NCI-H226 (cell line): ENCODE measurements around the gene TENT5A.

ENCODE experiments used
- DNase-seq: peaks from one replicate; pipeline ENCODE4 v3.0.0-alpha.2; 2015

TENT5A gene

DNA sequence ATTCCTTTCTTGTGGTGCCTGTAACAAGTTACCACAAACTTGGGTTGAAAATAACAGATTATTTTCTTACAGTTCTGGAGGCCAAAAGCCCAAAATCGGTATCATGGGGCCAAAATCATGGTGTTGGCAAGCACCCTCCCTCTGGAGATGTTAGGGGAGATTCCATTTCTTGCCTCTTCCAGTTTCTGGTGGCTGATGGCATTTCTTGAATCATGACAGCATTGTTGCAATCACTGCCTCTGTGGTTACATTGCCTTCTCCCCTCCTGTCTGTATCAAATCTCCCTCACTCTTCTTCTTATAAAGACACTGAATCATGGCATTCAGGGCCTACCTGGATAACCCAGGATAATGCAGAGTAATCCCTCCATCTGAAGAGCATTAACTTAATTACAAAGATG is 17.9 kb upstream of the TENT5A start:
- DNase-seq, result no peak

DNA sequence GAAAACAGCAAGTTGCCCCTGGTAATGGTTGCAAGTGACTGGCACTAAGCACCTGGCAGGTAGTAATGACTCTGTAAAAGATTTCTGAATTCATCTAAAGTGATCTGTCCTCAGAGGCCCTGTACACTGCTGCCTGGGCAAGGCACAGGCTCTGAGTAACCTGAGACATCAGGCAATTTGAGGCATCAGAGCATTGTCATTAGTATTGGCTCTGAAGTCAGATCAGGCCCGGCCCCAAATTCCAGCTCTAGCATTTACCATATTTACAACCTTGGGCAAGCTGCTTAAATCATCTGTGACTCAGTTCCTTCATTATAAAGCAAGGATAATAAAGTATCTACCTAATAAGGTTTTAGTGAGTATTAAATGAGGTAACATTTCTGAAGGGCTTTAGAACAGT is 17.3 kb upstream of the TENT5A start:
- DNase-seq, result no peak

DNA sequence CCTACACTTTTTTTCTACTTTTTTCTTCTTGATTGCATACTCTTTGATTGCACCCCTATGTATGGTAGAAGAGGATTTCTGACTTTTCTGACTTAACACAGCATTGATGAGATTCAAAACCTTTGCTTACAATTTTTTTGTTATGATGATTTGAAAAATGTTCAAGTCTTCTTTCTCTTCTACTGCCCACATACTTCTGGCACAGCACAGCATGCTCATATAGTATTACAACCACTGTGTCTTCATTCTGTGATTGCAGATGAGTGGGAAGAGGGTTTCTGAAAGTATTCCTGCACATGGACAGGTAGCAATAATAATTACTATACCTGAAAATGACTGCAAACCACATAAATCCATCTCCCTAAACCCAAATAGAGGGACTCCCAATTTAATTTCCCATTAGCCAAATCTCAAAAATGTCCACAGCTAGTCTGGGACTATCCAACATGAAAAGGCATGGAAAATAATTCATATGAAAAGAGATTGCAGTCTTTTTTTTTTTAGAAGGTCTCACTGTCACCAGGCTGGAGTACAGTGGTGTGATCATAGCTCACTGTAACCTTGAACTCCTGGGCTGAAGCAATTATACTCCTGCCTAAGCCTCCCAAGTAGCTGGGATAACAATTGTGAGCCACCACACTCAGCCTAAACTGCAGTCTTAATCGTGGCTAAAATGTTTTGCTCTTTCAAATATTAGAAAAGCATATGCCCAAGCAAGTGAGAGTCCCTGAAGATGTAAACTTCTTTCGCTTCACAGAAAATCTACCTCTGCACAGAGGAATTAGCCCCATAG is 15.9 kb upstream of the TENT5A start:
- DNase-seq, result no peak

DNA sequence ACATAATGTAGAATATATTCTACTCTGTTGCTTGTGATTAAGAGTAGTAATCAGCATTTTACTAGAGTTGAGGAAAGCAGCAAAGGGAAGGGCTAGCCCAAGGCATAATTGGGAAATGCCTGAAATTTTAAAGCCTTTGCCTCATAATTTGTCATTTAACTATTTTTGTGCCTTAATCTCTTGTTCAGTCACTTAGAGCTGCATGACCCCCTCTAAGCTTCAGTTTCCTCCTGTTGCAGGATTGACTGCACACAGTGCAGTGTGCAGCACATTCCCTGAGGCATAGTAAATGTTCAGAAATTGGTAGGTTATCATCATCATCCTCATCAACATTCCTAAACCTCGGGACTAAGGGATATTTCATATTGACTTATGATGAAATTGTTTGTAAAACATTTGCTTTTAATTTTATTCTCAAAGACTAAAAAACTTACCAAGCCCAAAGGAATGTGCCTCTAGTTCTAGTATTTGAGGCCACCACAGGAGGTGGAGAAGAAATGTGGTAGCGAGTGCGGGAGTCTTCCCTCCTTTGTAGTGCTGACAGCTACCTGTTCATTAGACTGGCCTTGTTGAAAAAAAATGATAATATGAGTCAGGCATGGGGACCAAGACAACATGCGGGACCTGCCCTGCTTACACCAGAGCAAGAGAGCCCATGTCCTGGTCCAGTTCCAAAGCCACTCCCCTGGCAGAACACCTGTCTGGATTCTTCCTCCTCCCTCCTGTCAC is 14.8 kb upstream of the TENT5A start:
- peak; percentile 30 for DNase-seq

DNA sequence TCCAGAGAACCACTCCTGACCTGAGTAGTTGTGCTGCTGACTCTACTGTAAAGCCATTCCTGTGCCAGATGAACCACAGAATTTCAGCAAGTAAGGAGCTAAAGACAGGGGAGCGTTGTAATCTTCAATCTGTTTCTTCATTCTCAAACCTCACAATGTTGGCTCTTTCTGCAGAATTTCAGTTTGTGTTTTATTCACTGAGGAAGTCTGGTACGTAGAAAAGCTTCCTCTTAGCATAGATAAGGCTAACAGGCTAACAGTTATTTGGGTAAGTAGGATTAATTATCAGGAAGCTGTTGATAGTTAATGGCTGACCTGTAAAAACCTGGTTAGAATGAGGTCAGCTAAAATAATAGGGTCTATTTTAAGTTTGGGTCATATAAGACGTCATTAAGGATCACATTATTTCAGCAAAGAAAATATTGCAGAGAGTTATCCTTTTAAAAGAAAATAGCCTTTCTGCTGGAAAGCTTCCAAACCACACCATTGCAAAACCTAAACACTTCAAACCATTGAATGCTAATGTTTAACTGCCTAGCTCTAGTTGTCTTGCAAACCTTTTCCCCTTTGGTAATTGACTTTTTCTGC is 14.1 kb upstream of the TENT5A start:
- DNase-seq, result peak; percentile 83

DNA sequence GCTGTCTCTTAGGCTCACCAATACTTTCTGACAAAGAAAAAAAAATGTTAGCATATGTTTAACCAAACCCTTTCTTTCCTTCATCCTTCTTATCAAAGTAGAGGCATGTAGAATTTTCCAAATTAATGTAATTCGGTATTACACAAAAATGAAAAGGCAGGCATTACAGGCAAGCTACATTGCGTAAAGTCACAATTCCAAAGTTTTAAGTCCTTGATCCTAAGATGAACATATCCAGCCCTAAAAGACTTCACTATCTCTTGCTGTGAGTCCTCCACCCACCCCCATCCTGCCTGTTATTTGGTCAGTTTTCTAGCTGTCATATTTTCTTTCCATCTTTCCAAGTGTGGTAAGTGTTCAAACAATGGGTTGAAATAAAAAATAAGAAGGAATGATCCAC is 12.1 kb upstream of the TENT5A start:
- DNase-seq, result no peak

DNA sequence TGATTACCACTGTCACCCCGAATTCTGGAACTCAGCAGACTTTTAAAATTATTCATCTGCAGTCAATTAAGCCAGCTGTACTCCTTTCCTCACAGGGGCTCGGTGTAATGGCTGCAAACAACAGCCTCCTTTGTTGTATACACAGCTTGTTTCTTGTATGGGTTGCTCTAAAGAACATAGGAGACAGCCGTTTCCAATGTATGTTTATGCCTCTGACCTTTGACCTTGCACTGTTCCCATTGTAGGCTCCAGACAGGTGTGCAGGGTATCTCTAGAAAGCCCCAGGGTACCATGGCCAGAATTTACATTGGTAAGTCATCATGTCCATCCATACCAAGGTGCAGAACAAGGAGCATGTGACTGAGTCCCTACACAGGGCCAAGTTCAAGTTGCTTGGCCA is 11.5 kb upstream of the TENT5A start:
- no peak for DNase-seq

DNA sequence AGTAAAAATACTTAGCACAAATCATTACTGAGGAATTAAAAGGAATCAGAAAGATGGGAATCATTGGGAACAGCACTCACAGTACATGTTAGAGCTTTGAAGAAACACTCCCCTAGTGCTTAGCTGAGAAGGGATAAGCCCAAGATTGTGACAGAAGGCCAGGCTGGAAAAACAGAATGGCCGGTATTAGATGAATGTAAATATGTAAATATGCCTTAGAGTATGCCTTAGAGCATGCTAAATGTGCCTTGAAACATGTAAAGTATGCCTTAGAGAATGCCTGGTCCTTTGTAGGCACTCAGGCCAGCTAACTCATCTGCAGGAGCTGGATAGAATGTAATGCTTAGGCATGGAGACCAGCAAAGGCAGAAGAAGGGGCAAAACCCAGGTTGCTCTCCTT is 10.6 kb upstream of the TENT5A start:
- no peak for DNase-seq

DNA sequence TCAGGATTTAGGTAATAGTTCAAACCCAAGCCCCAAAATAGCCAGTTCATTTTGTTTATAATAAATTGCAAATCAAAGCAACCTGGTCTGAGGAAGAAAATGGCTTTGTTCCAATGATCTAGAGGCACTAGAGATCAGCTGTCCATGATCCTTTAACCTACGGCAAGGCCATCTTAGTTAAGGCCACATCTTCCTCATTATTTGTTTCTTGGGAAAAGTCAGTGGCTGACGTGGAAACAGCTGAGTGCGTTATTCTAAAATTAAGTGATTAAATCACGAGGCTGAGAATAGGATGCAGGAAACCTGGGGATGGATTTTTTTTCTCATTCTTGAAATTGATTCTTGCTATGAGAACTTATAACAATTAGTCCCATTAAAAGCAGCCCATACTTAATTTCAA is 10.1 kb upstream of the TENT5A start:
- no peak for DNase-seq

DNA sequence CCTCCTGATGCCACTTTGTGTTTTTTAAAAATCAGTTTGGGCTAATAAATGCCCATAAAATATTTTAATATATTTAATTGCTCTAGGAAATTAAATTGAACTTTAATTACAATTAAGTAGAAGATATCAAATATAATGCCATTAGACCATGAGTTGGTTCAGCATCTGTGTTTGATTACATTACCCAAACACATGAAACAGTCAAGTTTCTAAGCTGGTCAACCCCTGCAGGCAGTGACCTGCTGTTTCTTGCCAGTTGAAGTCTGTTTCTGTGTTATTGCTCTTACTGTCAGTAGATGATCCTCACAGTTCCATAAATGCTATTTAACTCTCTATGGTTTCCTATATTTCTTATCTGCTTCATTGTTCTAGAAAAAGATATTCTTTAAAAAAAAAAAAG is 9.7 kb upstream of the TENT5A start:
- no peak for DNase-seq

DNA sequence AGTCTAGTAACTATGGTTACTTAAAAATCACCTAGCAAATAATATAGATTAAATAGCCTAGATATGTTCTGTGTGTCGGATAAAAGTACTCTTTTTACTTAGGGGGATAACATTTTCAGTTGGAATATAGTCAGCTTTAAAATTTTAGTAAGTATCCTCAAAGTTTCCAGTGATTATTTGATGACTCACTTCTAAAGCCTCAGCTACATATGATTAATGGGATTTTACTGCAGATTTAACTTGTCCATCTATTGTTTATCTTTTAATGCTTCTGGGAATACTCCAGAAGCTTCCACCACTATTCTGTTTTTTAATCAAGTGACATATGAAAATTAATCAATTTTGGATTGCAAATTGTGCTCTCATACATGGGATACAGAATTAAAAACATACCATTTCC is 8.7 kb upstream of the TENT5A start:
- peak; percentile 38 for DNase-seq

DNA sequence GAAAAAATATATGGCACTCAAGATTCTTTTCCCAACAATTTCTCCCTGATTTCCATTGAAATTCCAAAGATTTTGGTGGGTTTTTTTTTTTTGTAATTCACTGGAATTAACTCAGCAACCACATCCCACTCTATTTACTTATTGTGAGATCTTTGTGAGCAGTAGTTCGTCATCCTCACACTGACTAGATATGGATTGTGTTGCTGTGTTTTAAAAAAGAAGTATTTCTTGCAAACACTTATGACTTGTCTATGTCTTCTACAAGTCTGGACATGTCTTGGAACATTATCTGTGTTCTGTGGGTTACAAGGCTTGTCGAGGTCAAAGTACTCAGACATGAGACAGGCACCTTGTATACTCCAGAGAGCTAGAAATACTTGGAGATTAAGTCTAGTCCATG is 7.3 kb upstream of the TENT5A start:
- DNase-seq, result peak; percentile 54

DNA sequence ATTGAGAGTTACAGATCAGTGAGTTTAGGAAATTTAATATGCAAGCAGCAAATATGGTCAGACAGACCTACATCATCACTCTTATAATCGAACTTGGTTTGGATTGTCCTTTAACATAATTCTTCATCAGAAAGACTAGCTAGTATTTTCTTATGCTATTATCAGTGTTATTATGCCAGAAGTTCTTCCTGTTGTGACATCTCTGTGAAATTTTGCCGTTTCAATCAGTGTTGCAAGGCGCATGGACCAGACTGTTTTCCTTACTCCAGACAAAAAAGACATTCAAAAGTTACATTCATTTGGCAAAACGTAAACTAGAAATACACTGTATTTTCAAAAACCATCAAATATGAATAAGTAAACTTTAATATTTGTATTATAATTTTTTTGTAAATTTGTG is 5.7 kb upstream of the TENT5A start:
- DNase-seq, result no peak

DNA sequence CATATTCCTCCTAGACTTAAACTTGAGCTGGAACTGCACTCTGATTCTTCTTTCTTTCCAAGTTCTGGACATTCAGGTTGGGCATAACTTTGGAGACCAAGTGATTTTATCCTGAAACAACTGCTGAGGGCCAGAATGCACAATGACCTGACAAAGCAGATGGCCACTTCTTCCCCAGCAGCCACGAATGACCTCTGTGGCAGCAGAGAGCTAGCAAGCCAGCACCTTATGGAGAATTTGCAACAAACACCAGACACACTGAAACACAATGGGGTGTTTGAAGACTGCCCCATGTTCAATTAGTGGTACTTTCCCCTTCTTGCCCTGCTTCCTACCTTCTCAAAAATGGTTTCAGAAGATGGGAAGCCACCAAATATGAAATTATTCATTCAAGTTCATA is 4.2 kb upstream of the TENT5A start:
- DNase-seq, result no peak

DNA sequence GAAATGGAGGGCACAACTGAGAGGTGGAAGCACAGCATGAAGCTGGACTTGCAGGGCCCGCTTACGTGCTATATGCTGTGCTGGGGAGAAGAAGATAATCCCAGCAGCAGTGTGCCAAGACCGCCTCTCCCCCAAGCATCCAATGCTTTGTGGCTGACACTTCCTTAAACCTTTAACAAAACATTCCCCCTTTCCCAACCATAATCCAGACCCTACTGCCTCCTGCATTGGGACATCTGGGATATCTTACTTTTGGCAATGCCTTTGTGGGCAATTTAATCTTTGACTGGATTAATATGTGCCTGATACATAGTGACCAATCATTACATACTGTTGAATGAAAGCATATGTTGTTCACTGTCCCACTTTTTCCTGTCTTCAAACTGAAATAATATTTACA is 3.1 kb upstream of the TENT5A start:
- no peak for DNase-seq

DNA sequence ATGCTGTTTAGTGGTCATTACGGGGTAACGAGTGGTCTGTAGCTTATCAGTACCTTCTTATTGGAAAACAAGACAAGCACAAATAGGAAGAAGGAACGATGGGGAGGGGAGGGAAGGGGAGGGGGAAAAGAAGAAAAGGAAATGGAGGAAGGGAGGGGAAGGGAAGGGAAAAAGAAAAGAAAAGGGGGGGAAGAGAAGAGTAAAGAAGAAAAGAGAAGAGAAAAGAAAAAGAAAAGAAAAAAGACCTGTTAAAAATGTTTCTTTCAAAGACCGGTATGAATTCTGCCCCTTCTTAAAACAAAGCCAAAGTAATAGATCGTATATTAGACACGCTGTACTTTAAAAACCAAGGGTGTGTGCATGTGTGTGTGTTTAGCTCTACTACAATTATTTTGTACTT is 2.4 kb upstream of the TENT5A start:
- DNase-seq, result no peak

DNA sequence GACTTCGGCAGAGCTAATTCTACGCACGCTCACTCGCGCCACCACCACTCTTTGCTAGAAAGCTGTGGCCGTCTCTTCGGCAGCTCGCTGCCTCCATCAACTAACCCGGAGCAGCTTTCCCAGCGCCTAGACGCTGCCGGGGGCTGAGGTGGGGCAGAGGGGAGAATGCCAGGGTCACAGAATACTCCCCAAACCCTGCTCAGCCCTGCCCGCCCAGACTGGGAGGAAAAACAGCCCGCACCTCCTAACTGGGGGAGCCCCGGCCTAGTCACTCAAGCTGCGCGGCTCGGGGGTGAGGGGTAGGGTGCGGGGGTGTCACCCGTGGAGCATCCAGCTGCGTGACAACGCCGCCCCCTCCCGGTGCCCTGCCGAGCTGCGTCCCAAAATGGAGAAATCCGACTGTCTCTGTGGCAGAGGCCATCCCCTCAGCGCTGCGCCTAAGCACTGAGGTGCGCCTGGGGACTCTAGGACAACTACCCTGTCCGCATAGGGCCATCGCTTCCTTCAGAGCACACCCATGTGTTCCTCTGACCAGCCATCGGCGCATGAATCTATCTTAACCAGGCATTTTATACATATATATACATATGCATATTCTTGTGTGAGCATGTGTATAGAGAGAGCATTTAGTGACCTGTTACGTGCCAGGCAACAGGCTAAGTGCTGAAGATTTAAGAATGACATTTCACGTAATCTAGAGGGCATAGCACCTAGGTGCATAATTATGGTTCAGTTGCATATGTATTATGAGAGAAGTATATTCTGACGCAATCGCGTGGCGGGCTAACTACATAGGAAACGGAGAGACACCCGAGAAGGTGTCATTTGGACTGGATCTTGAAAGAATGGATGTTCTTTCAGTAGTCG is 1.5 kb upstream of the TENT5A start:
- DNase-seq, result peak; percentile 39

DNA sequence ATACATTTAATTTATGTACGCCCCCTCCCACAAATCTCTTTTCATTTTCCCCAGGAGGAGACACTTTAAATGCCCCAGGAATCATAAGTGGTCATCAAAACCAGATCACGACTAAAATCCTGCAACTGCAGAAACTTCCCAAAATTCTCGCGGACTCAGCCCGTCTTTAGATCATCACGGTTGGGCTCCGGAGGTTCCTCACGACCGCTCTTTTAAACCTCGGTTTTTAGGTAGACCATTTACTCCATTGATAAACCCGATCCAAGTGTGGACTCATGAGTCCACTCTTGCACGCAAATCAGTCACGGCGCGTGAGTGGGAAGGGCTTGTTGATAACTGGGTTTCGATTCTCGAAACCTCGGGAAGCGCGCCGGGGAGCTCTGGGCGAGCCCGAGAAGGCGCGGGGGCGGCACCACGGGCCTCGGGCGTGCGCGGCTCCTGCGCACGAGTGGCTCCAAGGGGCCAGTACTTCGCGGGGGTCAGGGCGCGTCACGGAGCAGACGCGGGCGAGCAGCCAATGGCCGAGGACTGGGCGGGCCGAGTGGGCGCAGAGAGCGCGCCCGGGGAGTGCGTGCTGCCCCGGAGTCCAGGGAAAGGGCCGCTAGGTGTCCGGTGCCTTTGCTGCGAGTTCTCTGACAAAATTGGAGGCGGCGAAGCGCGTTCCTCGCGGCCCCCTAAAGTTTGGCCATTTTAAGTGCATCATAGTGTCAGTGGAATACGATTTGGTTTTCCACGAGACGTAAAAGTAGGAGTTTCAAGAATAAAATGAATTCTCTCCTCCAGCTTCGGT is 635 bp upstream of the TENT5A start:
- peak; percentile 93 for DNase-seq

DNA sequence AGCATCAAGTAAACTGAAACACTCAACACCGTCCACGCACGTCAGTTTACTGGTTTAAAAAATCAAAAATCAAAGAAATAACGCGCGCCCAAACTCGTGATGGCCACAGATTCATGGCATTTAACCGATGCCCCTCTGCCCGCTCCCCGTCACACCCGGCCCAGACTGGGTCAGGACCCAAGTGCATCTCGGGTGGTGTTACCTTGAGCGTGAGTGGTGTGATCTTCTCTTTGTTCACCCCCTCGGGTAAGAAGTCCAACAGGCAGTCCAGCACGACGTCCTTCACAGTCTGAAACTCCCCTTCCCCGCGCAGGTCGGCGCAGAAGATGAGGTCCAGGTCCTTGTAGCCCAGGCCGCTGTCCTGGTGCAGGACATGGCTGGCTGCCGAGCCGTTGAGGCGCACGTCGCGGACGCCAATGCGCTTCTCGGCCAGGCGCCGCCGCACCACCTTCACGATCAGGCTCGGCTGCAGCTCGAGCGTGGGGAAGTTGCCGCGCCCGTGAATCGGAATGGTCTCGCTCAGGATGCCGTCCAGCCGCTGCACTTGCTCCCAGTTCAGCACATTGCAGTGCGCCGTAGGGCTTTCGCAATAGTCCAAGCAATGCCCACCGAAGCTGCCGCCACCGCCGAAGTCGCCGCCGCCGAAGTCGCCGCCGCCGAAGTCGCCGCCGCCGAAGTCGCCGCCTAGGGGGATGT is 945 bp downstream of the TENT5A start:
- no peak for DNase-seq

DNA sequence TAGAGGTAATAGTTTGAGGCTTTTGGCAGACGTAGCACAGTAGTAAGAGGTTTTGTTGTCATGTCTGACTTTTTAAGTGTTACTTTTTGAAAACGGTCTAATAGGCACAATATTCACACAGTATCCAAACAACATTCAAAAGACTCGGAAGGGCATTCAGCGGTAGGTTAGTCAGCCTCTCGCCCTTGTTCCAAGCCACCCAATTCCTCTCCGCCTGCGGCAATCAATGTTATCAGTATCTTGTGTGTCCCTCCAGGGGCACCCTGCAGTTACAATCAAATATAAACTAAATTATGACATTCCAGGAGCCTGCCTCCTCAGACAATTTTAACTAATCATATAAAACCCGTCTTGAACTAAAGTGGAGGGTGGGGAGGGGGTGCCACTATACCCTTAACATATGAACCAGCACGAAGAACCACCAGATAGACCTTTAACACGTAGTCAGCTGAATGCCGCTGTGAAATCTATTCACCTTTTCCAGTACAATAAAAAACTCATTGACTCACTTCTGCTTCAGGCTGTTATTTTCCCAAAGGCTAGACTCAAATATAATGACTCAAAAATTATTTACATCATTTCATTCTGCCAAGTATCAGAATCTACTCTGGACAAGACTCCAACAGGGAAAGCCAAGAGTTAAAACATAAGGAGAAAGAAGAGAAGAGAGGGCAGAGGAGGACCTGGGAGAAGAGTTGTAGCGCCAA is 1.6 kb downstream of the TENT5A start:
- no peak for DNase-seq

DNA sequence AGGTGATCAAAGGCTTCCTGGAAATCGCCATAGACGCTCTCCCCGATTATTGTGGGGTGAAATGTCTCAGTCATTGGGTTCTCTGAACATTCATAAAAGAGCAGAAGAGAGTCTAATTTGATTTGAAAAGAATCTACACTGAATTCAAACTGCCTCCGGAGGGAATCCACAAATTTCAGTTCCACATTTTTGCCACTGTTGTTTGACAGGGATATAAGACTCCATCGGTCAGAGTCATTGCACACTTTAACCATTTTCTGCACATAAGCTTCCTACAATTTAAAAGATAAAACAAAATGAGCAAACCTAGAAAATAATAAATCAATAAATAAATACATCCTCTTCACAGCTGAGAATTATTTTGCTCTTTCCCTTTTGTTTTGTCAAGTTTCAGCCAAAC is 2.3 kb downstream of the TENT5A start:
- DNase-seq, result no peak
